ENCODE measurements around the gene IL7R.

Gene IL7R

GRCh38 chr5:35903631-35904203, 47.0 kb downstream of the IL7R start:
- TF ChIP-seq CTCF (IDR thresholded peaks at IDR 0.05), result no peak

GRCh38 chr5:35904443-35905132, 47.9 kb downstream of the IL7R start:
- no peak for TF ChIP-seq CTCF (IDR thresholded peaks at IDR 0.05)

- no peak for TF ChIP-seq CTCF (IDR thresholded peaks at IDR 0.05)
Measured at GRCh38 chr5:35908228-35908627, 51.5 kb downstream of the IL7R start.

GRCh38 chr5:35908814-35909213, 52.1 kb downstream of the IL7R start:
- TF ChIP-seq CTCF (IDR thresholded peaks at IDR 0.05), result no peak

GRCh38 chr5:35919191-35919590, 62.5 kb downstream of the IL7R start:
- no peak for TF ChIP-seq CTCF (IDR thresholded peaks at IDR 0.05)

GRCh38 chr5:35920890-35921289, 64.2 kb downstream of the IL7R start:
- peak; percentile 27; the same call in 1 of the 2 replicates for TF ChIP-seq CTCF (IDR thresholded peaks at IDR 0.05)

GRCh38 chr5:35921930-35922329, 65.2 kb downstream of the IL7R start:
- no peak for TF ChIP-seq CTCF (IDR thresholded peaks at IDR 0.05)
